Measurements from ENCODE around the gene GNG7. TPM values are rescaled to one million over a fixed set of nuclear protein-coding genes. Genes with fewer than 3 reads are reported as not detected.
"Not testable (repeated sequence)": the region's sequence is repeated elsewhere in the genome, so short reads cannot be mapped to it uniquely, and the experiment has no call there.

Gene GNG7
- total RNA-seq, 1 experiment from 2014 or later, result 9.6 TPM

GRCh38 chr19:2544576-2545415 is 157.7 kb downstream of the GNG7 start:
- Mint-ChIP-seq H3K9me3 (no peaks in the 10 kb centered on the region), H3K27me3 (ENCODE audit: low read depth) (peaks cover 3% of the 10 kb centered on the region; the same call in 1 of the 2 replicates), H3K4me1 (peaks cover 41% of the 10 kb centered on the region), H3K27ac (no peak overlapping the region), H3K4me3 (no peak overlapping the region), H3K36me3 (no peaks in the 10 kb centered on the region)
- POLR2A ChIA-PET, result interaction anchor here (0.6 to 4.6 kb wide), 4 partner anchors 11 to 69 kb away, joined by 5 to 83 read pairs (median 10); partner anchors contain the start of gene GADD45B
- no peak for ATAC-seq
- peak; percentile 8 for DNase-seq (ENCODE audit: low spot score)
- TF ChIP-seq KAT7 (CRISPR knock-in tag; IDR thresholded peaks at IDR 0.05; ENCODE audit: borderline replicate concordance) (no peak), SMAD3 (CRISPR knock-in tag; IDR thresholded peaks at IDR 0.05; ENCODE audit: borderline replicate concordance) (no peak), ATF3 (CRISPR knock-in tag; conservative IDR thresholded peaks at IDR 0.05) (no peak), MXD4 (CRISPR knock-in tag; IDR thresholded peaks at IDR 0.05; ENCODE audit: borderline replicate concordance) (no peak), RELA (CRISPR knock-in tag; IDR thresholded peaks at IDR 0.05; ENCODE audit: borderline replicate concordance) (no peak)
- CTCF ChIA-PET, result interaction anchor here (4.5 to 5.8 kb wide), 3 partner anchors 35 to 68 kb away, joined by 38 to 58 read pairs (median 50); partner anchors contain the start of gene GADD45B

- peak; percentile 91 for DNase-seq (ENCODE audit: low spot score)
- H3K36me3 Mint-ChIP-seq, result no peaks in the 10 kb centered on the region
- H3K27ac Mint-ChIP-seq, result peak overlapping the region; percentile 97
- CTCF ChIA-PET, result interaction anchor here (0.8 to 5.8 kb wide), 11 partner anchors 9 to 93 kb away, joined by 3 to 58 read pairs (median 4); partner anchors contain the start of gene GADD45B
- ATAC-seq, result peak; percentile 67
- H3K4me3 Mint-ChIP-seq, result peak overlapping the region; percentile 34; the same call in 1 of the 2 replicates
- POLR2A ChIA-PET, result interaction anchor here (0.6 to 4.6 kb wide), 7 partner anchors 9 to 1701 kb away, joined by 3 to 83 read pairs (median 5); partner anchors contain the start of genes GADD45B, SGTA and TIMM13
- TF ChIP-seq TEAD4 (CRISPR knock-in tag; IDR thresholded peaks at IDR 0.05), result no peak
- TF ChIP-seq GABPB1 (CRISPR knock-in tag; IDR thresholded peaks at IDR 0.05), result peak; percentile 48; the same call in 1 of the 2 replicates
- 0 out of 2 replicates have a peak, but pooled peaks have one; percentile 45 for TF ChIP-seq SP1 (CRISPR knock-in tag; conservative IDR thresholded peaks at IDR 0.05)
- peak; percentile 57; the same call in 1 of the 2 replicates for TF ChIP-seq MAX (CRISPR knock-in tag; IDR thresholded peaks at IDR 0.05)
- no peak for TF ChIP-seq ATF1 (CRISPR knock-in tag; IDR thresholded peaks at IDR 0.05)
- TF ChIP-seq HMGXB4 (CRISPR knock-in tag; IDR thresholded peaks at IDR 0.05), result no peak
- 0 out of 2 replicates have a peak, but pooled peaks have one; percentile 43 for TF ChIP-seq FOXP1 (CRISPR knock-in tag; IDR thresholded peaks at IDR 0.05; ENCODE audit: borderline replicate concordance)
- no peak for TF ChIP-seq USF2 (CRISPR knock-in tag; IDR thresholded peaks at IDR 0.05)
- no peaks in the 10 kb centered on the region for H3K9me3 Mint-ChIP-seq
- H3K4me1 Mint-ChIP-seq, result peaks cover 41% of the 10 kb centered on the region
- H3K27me3 Mint-ChIP-seq (ENCODE audit: low read depth), result peaks cover 3% of the 10 kb centered on the region; the same call in 1 of the 2 replicates
These were observed 158.7 kb downstream of the GNG7 start for GRCh38 chr19:2543463-2544442.

- not testable (repeated sequence) for H3K9me3 Mint-ChIP-seq; DNase-seq (ENCODE audit: low spot score); H3K36me3 Mint-ChIP-seq; H3K27me3 Mint-ChIP-seq (ENCODE audit: low read depth); ATAC-seq
- Mint-ChIP-seq H3K4me3 (peak overlapping the region; percentile 34; the same call in 1 of the 2 replicates), H3K4me1 (peaks cover 41% of the 10 kb centered on the region), H3K27ac (peak overlapping the region; percentile 97)
- 0 out of 2 replicates have a peak, but pooled peaks have one; percentile 2 for TF ChIP-seq GABPB1 (CRISPR knock-in tag; IDR thresholded peaks at IDR 0.05)
- ChIA-PET CTCF (interaction anchor here (0.8 to 5.8 kb wide), 14 partner anchors 9 to 94 kb away, joined by 3 to 58 read pairs (median 4); partner anchors contain the start of gene GADD45B), POLR2A (interaction anchor here (0.6 to 4.6 kb wide), 7 partner anchors 9 to 1700 kb away, joined by 3 to 83 read pairs (median 5); partner anchors contain the start of genes GADD45B, SGTA and TIMM13)
These were observed 159.4 kb downstream of the GNG7 start for GRCh38 chr19:2543072-2543462.

Data from WTC11 (cell line).